ENCODE data around the gene ZNF563.

- TF ChIP-seq EZH2 (IDR thresholded peaks at IDR 0.05): no peak
- no peak for TF ChIP-seq CTCF (IDR thresholded peaks at IDR 0.05)
Observed at GRCh38 chr19:12293777-12294248, 39.6 kb downstream of the ZNF563 start.
